ENCODE data around the gene EED. TPM values are rescaled to one million over a fixed set of nuclear protein-coding genes. Genes with fewer than 3 reads are reported as not detected.
A peak's percentile ranks its signal among the peaks of the same experiment; 100 is the strongest.
"Not testable (repeated sequence)": the region's sequence is repeated elsewhere in the genome, so short reads cannot be mapped to it uniquely, and the experiment has no call there.

The EED gene
- total and polyA plus RNA-seq, 9 donors = 14.3 to 24.9 (median 20.0) TPM

DNA sequence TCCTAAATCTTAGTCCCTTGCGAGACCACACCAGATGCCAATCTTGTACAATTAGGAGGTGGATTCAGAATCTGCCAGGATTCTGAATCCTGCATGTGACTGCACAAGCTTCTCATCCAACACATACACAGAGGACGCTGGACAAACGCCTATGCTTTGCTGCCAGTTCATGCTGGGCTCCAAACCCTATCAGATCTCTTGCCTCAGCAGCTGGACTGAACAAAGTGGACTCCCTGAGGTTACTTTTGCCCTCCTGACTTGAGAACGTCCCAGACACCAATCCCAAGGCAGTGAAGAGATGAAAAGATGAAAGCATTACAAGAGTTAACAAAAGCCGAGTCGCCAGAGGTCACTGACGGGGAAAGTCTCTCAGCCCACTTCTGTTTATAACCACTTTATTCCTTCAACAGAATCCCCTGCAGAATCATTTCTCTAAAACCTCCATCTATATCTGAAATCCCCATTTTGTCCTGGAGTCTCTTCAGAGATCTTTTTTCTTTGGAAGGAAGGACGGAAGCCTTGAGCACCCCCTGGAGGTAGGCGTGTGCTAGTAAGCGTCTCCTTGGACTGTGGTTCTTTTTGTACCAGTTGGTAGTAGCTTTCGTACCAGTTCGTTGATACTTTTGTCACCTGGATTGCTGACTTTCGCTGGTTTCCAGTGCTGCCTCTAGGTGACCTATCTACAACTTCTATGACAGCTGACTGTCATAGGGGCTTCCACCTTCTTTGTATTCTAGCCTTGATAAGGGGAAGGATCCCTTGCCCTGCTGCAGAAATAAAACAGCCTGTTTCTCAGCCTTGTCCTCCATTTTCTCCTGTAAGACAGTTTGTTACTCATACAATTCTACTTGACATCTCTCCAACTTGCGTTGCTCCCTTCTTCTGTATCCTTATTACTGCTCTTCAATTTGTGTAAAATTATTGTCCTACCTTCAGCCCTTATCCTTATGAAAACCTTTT, 26.1 kb upstream of the EED start:
- DNase-seq = peak; percentile 84
- Histone ChIP-seq H3K4me3 (ENCODE audit: low read length) (no peak overlapping the region), H3K27ac (ENCODE audit: low read length) (no peak overlapping the region), H3K4me1 (ENCODE audit: control insufficient read depth, insufficient read depth, low read length) (peaks cover 5% of the 10 kb centered on the region), H3K27me3 (ENCODE audit: control insufficient read depth, insufficient read depth, low read length) (no peaks in the 10 kb centered on the region), H3K9me3 (replicated peaks; ENCODE audit: control insufficient read depth, low read depth, low read length) (no peaks in the 10 kb centered on the region), H3K36me3 (ENCODE audit: control insufficient read depth, insufficient read depth, low read length) (no peaks in the 10 kb centered on the region)
- 50% methylated on average over 6 of the region's 14 CpGs for whole genome bisulfite sequencing (ENCODE audit: insufficient coverage)

DNA sequence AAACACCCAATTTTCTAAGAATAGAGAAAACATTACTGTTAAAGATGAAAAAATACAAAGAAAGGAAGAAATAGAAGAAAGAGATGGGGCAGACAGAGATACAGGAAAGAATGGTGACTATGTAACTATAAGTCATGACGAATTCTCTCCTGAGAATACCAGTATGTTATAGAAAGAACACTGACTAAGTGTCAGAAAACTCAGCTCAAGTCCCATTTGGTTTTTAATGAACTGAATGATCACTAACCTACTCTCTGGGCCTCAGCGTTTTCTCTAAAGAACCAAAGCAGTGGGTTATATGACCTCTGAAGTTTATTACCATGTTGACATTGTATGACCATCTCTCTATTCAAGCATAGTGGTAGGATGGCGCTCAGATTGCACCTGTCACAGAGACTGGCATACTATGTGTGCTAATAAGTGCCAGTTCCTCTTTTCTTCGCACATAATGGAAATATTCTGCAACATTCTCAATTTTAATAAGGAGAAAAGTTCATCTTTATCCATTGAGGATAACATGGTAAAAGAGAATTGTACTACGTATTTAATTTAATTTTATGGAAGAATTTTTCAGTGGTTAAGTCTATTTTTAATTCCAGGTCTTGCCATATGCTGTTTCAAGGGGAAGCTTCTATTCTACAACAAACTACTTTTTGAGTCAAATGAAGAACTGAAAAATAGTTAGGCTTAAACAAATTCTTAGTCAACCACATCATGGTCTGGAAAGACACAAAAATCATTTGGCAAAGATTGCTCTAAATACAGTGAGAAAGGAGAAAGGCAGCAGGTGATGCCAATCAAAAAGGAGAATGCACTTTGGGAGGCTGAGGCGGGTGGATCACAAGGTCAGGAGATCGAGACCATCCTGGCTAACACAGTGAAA, 25.0 kb upstream of the EED start:
- no peak for DNase-seq
- H3K4me1 ChIP-seq (ENCODE audit: control insufficient read depth, insufficient read depth, low read length) = peaks cover 5% of the 10 kb centered on the region
- H3K9me3 ChIP-seq (replicated peaks; ENCODE audit: control insufficient read depth, low read depth, low read length) = no peaks in the 10 kb centered on the region
- H3K27ac ChIP-seq (ENCODE audit: low read length) = no peak overlapping the region
- H3K36me3 ChIP-seq (ENCODE audit: control insufficient read depth, insufficient read depth, low read length) = no peaks in the 10 kb centered on the region
- H3K4me3 ChIP-seq (ENCODE audit: low read length) = no peak overlapping the region
- H3K27me3 ChIP-seq (ENCODE audit: control insufficient read depth, insufficient read depth, low read length) = no peaks in the 10 kb centered on the region
- no CpG with 5 or more reads among the region's 7 CpGs for WGBS (ENCODE audit: insufficient coverage)

DNA sequence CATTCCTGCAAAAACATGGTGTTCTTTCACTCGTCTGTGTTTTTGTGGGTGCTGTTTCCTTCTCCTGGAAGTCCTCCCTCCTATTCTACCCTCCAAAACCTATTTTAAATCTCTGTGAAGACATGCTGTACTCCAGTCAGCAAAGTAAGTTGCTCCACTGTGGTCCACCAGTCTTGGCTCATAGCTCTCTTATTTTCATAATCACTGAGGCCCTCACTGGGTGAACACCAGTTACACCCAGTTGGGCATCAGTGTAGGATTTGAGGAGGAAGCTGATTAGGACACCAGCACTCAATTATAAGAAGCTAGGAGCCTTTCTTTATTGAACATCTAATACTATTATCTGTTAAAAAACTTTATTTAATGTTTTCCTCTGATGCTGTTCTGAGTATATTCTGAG, 23.9 kb upstream of the EED start:
- H3K4me1 ChIP-seq (ENCODE audit: control insufficient read depth, insufficient read depth, low read length) = peaks cover 5% of the 10 kb centered on the region
- H3K36me3 ChIP-seq (ENCODE audit: control insufficient read depth, insufficient read depth, low read length) = no peaks in the 10 kb centered on the region
- H3K4me3 ChIP-seq (ENCODE audit: low read length) = no peak overlapping the region
- H3K27me3 ChIP-seq (ENCODE audit: control insufficient read depth, insufficient read depth, low read length) = no peaks in the 10 kb centered on the region
- WGBS (ENCODE audit: insufficient coverage) = no CpG with 5 or more reads among the region's 1 CpG
- H3K27ac ChIP-seq (ENCODE audit: low read length) = no peak overlapping the region
- H3K9me3 ChIP-seq (replicated peaks; ENCODE audit: control insufficient read depth, low read depth, low read length) = peaks cover 2% of the 10 kb centered on the region
- no peak for DNase-seq

DNA sequence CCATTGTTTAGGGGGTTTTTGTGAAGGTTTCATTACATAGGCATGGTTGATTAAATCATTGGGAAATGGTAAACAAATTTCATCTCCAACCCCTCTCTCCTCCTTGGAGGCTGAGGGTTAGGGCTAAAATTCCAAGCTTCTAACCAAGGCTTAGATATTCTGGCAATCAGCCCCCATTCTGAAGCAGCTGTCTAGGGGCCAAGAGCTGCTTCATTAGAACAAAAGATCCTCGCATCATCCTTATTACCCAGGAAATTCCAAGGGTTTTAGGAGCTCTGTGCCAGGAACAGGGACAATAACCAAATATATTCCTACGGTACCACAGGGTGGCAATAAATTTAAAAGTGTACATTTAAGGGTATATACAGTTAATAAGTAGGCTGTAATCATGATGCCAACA, 22.5 kb upstream of the EED start:
- Histone ChIP-seq H3K27ac (ENCODE audit: low read length) (no peak overlapping the region), H3K4me1 (ENCODE audit: control insufficient read depth, insufficient read depth, low read length) (peaks cover 5% of the 10 kb centered on the region), H3K36me3 (ENCODE audit: control insufficient read depth, insufficient read depth, low read length) (no peaks in the 10 kb centered on the region), H3K27me3 (ENCODE audit: control insufficient read depth, insufficient read depth, low read length) (no peaks in the 10 kb centered on the region), H3K9me3 (replicated peaks; ENCODE audit: control insufficient read depth, low read depth, low read length) (peaks cover 2% of the 10 kb centered on the region), H3K4me3 (ENCODE audit: low read length) (no peak overlapping the region)
- no peak for DNase-seq
- WGBS (ENCODE audit: insufficient coverage) = no CpG with 5 or more reads among the region's 2 CpGs

DNA sequence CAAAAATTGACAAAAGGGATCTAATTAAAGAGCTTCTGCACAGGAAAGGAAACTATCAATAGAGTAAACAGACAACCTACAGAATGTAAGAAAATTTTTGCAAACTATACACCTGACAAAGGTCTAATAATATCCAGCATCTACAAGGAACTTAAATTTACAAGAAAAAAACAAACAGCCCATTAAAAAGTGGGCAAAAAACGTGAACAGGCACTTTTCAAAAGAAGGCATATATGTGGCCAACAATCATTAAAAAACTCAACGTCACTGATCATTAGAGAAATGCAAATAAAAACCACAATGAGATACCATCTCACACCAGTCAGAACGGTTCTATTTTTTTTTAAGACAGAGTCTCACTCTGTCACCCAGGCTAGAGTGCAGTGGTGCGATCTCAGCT, 20.0 kb upstream of the EED start:
- not testable (repeated sequence) for H3K27me3 ChIP-seq (ENCODE audit: control insufficient read depth, insufficient read depth, low read length); H3K27ac ChIP-seq (ENCODE audit: low read length); H3K4me1 ChIP-seq (ENCODE audit: control insufficient read depth, insufficient read depth, low read length); H3K9me3 ChIP-seq (replicated peaks; ENCODE audit: control insufficient read depth, low read depth, low read length); DNase-seq; H3K36me3 ChIP-seq (ENCODE audit: control insufficient read depth, insufficient read depth, low read length); H3K4me3 ChIP-seq (ENCODE audit: low read length)
- WGBS (ENCODE audit: insufficient coverage) = 43% methylated on average over 2 of the region's 4 CpGs

DNA sequence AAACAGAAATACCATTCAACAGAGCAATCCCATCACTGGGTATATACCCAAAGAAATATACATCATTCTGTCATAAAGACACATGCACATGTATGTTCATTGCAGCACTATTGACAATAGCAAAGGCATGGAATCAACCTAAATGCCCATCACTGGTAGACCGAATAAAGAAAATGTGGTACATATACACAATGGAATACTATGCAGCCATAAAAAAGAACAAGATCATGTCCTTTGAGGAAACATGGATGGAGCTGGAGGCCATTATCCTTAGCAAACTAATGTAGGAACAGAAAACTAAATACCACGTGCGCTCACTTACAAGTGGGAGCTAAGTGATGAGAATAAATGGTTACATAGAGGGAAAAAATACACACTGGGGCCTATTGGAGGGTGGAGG, 19.2 kb upstream of the EED start:
- not testable (repeated sequence) for H3K36me3 ChIP-seq (ENCODE audit: control insufficient read depth, insufficient read depth, low read length); H3K27me3 ChIP-seq (ENCODE audit: control insufficient read depth, insufficient read depth, low read length); DNase-seq; H3K4me3 ChIP-seq (ENCODE audit: low read length); H3K4me1 ChIP-seq (ENCODE audit: control insufficient read depth, insufficient read depth, low read length); H3K27ac ChIP-seq (ENCODE audit: low read length); H3K9me3 ChIP-seq (replicated peaks; ENCODE audit: control insufficient read depth, low read depth, low read length)
- WGBS (ENCODE audit: insufficient coverage) = no CpG with 5 or more reads among the region's 3 CpGs

DNA sequence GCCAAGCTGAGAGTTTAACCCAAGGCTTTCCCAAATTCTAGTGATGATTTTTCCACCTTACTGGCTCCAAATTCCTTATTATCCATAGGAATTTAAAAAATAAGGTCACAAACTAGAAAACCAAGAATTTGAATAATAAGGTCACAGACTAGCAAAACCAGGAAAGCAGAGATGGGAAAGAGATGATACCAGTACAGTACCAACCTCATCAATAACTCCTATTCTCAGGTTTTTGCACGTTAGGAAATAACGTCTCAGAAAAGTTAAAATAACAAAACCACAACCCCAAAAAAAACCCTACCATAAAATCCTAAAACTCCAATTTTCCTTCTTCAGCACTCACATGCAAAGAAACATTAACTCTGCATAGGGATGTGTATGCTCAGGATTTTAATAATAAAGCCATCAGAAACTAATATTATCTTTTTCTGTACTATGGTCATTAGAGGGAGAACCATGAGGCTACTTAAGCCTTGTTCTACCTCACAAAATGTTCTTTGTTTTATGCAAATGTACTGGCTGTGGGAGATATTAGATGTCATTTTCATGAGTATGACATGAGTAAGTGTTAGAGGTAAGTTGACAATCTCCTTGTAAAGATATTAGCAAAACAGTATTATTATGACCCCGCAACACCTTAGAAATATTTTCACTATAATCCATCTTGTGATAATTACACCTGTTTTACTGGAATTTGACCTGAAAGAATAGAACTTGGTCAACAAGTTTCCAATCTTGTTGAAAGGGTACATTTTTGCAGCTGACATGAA, 16.1 kb upstream of the EED start:
- no peak overlapping the region for H3K4me3 ChIP-seq (ENCODE audit: low read length)
- H3K27ac ChIP-seq (ENCODE audit: low read length) = no peak overlapping the region
- WGBS (ENCODE audit: insufficient coverage) = no CpG with 5 or more reads among the region's 3 CpGs
- peaks cover 2% of the 10 kb centered on the region for H3K9me3 ChIP-seq (replicated peaks; ENCODE audit: control insufficient read depth, low read depth, low read length)
- H3K27me3 ChIP-seq (ENCODE audit: control insufficient read depth, insufficient read depth, low read length) = no peaks in the 10 kb centered on the region
- DNase-seq = no peak
- H3K4me1 ChIP-seq (ENCODE audit: control insufficient read depth, insufficient read depth, low read length) = no peaks in the 10 kb centered on the region
- no peaks in the 10 kb centered on the region for H3K36me3 ChIP-seq (ENCODE audit: control insufficient read depth, insufficient read depth, low read length)

DNA sequence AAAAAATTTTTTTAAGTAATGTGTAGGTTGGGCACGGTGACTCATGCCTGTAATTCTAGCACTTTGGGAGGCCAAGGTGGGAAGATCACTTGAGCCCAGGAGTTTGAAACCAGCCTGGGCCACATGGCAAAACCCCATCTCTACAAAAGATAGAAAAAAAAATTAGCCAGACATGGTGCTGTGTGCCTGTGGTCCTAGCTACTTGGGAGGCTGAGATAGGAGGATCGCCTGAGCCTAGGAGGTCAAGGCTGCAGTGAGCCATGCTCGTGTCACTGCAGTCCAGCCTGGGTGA, 15.6 kb upstream of the EED start:
- no CpG with 5 or more reads among the region's 3 CpGs for WGBS (ENCODE audit: insufficient coverage)
- H3K4me1 ChIP-seq (ENCODE audit: control insufficient read depth, insufficient read depth, low read length); H3K4me3 ChIP-seq (ENCODE audit: low read length): not testable (repeated sequence)

DNA sequence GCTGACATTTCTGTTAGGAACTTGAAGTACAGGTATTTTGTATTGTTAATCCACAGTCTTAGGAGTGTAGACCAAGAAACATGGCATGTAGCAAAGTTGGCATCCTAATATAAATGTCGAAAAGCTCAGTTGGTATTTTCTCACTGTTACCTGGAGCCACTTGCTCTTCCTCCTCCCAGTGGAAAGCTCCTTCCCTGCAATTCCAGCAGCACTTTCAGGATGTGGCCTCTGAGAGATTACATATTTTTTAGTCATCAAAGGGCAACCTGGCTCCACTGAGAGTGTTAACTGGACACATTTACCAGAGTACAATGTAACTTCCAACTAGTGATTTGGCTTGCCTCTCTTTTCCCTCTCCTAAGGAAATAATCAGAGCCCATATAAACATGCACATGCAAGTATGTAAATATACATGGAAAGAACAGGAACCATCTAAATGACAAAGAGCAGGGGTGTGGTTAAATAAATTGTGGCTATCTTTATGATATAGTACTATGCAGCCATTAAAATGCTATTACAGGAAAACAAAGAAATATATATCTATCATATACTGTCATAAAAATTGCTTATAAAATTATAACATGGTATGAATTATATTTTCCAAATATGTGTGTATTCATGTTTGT, 14.3 kb upstream of the EED start:
- H3K4me3 ChIP-seq (ENCODE audit: low read length) = no peak overlapping the region
- H3K36me3 ChIP-seq (ENCODE audit: control insufficient read depth, insufficient read depth, low read length) = no peaks in the 10 kb centered on the region
- no peak for DNase-seq
- 88% methylated on average over 1 of the region's 1 CpG for WGBS (ENCODE audit: insufficient coverage)
- H3K9me3 ChIP-seq (replicated peaks; ENCODE audit: control insufficient read depth, low read depth, low read length) = no peaks in the 10 kb centered on the region
- no peaks in the 10 kb centered on the region for H3K27me3 ChIP-seq (ENCODE audit: control insufficient read depth, insufficient read depth, low read length)
- no peaks in the 10 kb centered on the region for H3K4me1 ChIP-seq (ENCODE audit: control insufficient read depth, insufficient read depth, low read length)
- no peak overlapping the region for H3K27ac ChIP-seq (ENCODE audit: low read length)

More for the DNA sequence above, 15.6 kb upstream of the EED start:
- H3K27ac ChIP-seq (ENCODE audit: low read length); H3K27me3 ChIP-seq (ENCODE audit: control insufficient read depth, insufficient read depth, low read length); H3K36me3 ChIP-seq (ENCODE audit: control insufficient read depth, insufficient read depth, low read length); DNase-seq; H3K9me3 ChIP-seq (replicated peaks; ENCODE audit: control insufficient read depth, low read depth, low read length): not testable (repeated sequence)
